ENCODE results near the gene RSU1.

DNA sequence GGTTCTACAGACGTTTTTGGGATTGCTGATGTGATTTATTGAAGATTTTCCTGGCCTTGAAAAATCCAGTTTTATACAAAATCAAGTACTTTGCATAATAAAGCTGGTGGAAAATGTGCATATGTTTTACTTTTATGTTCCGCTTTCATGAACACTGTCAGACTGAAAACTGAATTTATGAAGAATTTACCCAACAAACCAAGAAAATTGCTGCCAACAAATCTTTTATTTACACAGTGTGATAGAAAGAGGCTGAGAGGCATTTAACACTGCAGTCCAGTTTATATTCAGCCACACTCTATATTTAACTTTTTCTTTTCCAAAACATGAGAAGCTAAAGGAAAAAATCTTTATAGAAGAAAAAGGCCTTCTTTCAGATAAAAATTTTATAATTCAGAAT is 35.4 kb upstream of the RSU1 start:
- TF ChIP-seq, protein P1, sequence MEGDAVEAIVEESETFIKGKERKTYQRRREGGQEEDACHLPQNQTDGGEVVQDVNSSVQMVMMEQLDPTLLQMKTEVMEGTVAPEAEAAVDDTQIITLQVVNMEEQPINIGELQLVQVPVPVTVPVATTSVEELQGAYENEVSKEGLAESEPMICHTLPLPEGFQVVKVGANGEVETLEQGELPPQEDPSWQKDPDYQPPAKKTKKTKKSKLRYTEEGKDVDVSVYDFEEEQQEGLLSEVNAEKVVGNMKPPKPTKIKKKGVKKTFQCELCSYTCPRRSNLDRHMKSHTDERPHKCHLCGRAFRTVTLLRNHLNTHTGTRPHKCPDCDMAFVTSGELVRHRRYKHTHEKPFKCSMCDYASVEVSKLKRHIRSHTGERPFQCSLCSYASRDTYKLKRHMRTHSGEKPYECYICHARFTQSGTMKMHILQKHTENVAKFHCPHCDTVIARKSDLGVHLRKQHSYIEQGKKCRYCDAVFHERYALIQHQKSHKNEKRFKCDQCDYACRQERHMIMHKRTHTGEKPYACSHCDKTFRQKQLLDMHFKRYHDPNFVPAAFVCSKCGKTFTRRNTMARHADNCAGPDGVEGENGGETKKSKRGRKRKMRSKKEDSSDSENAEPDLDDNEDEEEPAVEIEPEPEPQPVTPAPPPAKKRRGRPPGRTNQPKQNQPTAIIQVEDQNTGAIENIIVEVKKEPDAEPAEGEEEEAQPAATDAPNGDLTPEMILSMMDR (IDR thresholded peaks at IDR 0.05; ENCODE audit: extremely low read depth in 1 of 2, insufficient read depth in 1 of 2, low read depth in 1 of 2, low read length in 2 of 2): no peak
- TF ChIP-seq POLR2A (IDR thresholded peaks at IDR 0.05; ENCODE audit: low read depth, low read length) (no peak), EZH2 (IDR thresholded peaks at IDR 0.05; ENCODE audit: borderline replicate concordance, low read depth, low read length, severe bottlenecking) (no peak), MAX (IDR thresholded peaks at IDR 0.05; ENCODE audit: insufficient read depth, insufficient read length) (no peak), POLR2AphosphoS5 (IDR thresholded peaks at IDR 0.05; ENCODE audit: insufficient read depth, low read depth, low read length) (no peak), JUN (IDR thresholded peaks at IDR 0.05; ENCODE audit: borderline replicate concordance, insufficient read depth, insufficient read length, low read depth) (no peak)
